SK-N-SH (cell line): ENCODE results near the gene DDAH1. TPM values are rescaled to one million over a fixed set of nuclear protein-coding genes. Genes with fewer than 3 reads are reported as not detected.
A peak's percentile ranks its signal among the peaks of the same experiment; 100 is the strongest.

Experiments used
- CTCF ChIA-PET: fragments of 300-600, 350-600 bp; formaldehyde crosslinking; extraction: SDS; loops from one replicate; lab custom pipeline; 2021; lab: Yijun Ruan, JAX
- POLR2A ChIA-PET: fragments of 350-600 bp; sonication (Branson Sonifier 250); formaldehyde crosslinking; extraction: SDS; loops from one replicate; lab custom pipeline; 2020; ENCODE audit warnings: antibody characterized with exemption, inconsistent platforms; lab: Yijun Ruan, JAX
- DNase-seq: peaks from one replicate; pipeline ENCODE4 v3.0.0; 2012
- H2AFZ ChIP-seq: fragments of 200-600 bp; sonication (generic); 2 replicates; pipeline ENCODE4 v1.8.1; 2016; ENCODE audit warnings: antibody characterized with exemption, mild to moderate bottlenecking, low read depth
- H3F3A ChIP-seq: fragments of 200-600 bp; sonication (generic); replicated peaks from 2 replicates; pipeline ENCODE3; 2016; ENCODE audit warnings: antibody characterized with exemption, mild to moderate bottlenecking; ENCODE audit not compliant: insufficient read depth
- H3K27ac ChIP-seq, 2 experiments: fragments of 200-500 bp in 1 of 2; fragments of 200-600 bp in 1 of 2; sonication (Bioruptor generic) in 1 of 2; sonication (generic), shearing (Covaris generic) in 1 of 2; 2 replicates each; pipeline versions ENCODE4 v1.5.1 to v1.6.1; 2014 to 2016; ENCODE audit warnings: low read depth in 2 of 2, inconsistent platforms in 1 of 2, low read length in 1 of 2, mild to moderate bottlenecking in 1 of 2, mixed read lengths in 1 of 2
- H3K27me3 ChIP-seq: fragments of 200-600 bp; sonication (generic), shearing (Covaris generic); 2 replicates; pipeline ENCODE4 v1.6.1; 2016; ENCODE audit warnings: mixed run types; ENCODE audit not compliant: insufficient read depth
- H3K36me3 ChIP-seq, 2 experiments: fragments of 200-500 bp in 1 of 2; fragments of 200-600 bp in 1 of 2; sonication (Bioruptor generic) in 1 of 2; sonication (generic) in 1 of 2; replicated peaks in 1 of 2; 2 replicates each; pipeline versions ENCODE3 to v1.5.1; 2014 to 2016; ENCODE audit warnings: low read length in 1 of 2, mild to moderate bottlenecking in 1 of 2; ENCODE audit not compliant: insufficient read depth in 2 of 2, control insufficient read depth in 1 of 2
- H3K4me1 ChIP-seq, 2 experiments: fragments of 200-500 bp in 1 of 2; fragments of 200-600 bp in 1 of 2; sonication (Bioruptor generic) in 1 of 2; sonication (generic), shearing (Covaris generic) in 1 of 2; 2 replicates each; pipeline versions ENCODE4 v1.5.1 to v1.6.1; 2014 to 2016; ENCODE audit warnings: low read depth in 1 of 2, low read length in 1 of 2, mixed run types in 1 of 2; ENCODE audit not compliant: insufficient read depth in 2 of 2, control insufficient read depth in 1 of 2
- H3K4me2 ChIP-seq: fragments of 200-600 bp; sonication (generic), shearing (Covaris generic); 2 replicates; pipeline ENCODE4 v1.6.1; 2017; ENCODE audit warnings: mixed run types
- H3K4me3 ChIP-seq, 2 experiments: fragments of 200-500 bp in 1 of 2; fragments of 200-600 bp in 1 of 2; sonication (Bioruptor generic) in 1 of 2; sonication (generic), shearing (Covaris generic) in 1 of 2; 2 replicates each; pipeline versions ENCODE4 v1.5.1 to v1.8.1; 2014 to 2016; ENCODE audit warnings: low read depth in 2 of 2, inconsistent platforms in 1 of 2, low read length in 1 of 2, mild to moderate bottlenecking in 1 of 2, mixed read lengths in 1 of 2, moderate library complexity in 1 of 2
- H3K79me2 ChIP-seq: fragments of 200-600 bp; sonication (generic); 2 replicates; pipeline ENCODE4 v1.8.1; 2017; ENCODE audit warnings: mild to moderate bottlenecking; ENCODE audit not compliant: insufficient read depth
- H3K9ac ChIP-seq: fragments of 200-600 bp; sonication (generic); 2 replicates; pipeline ENCODE4 v1.6.1; 2017; ENCODE audit warnings: mixed run types
- H3K9me2 ChIP-seq: fragments of 200-600 bp; sonication (generic); 2 replicates; pipeline ENCODE4 v1.6.1; 2017; ENCODE audit warnings: mixed run types
- H3K9me3 ChIP-seq: fragments of 200-600 bp; sonication (generic); 2 replicates; pipeline ENCODE4 v1.6.1; 2017; ENCODE audit warnings: mixed run types, mild to moderate bottlenecking, moderate library complexity
- H4K20me1 ChIP-seq: fragments of 200-600 bp; sonication (generic); 2 replicates; pipeline ENCODE4 v1.6.1; 2017; ENCODE audit warnings: mild to moderate bottlenecking, mixed run types; ENCODE audit not compliant: insufficient read depth
- EP300 ChIP-seq, 2 experiments: IDR thresholded peaks; 2 replicates each; pipeline versions ENCODE4 v1.4.0 to v1.6.1; 2012; ENCODE audit warnings: borderline replicate concordance in 1 of 2, low read depth in 1 of 2, low read length in 1 of 2
- EZH2phosphoT487 ChIP-seq: fragments of 200-600 bp; sonication (generic); IDR thresholded peaks from 2 replicates; pipeline ENCODE4 v1.6.1; 2017; ENCODE audit warnings: low read depth, mixed run types, mild to moderate bottlenecking, antibody characterized with exemption, moderate library complexity, borderline replicate concordance
- FOSL2 ChIP-seq: IDR thresholded peaks from 2 replicates; pipeline ENCODE4 v1.4.0; 2012; ENCODE audit warnings: low read depth, mild to moderate bottlenecking, moderate library complexity, borderline replicate concordance
- FOXM1 ChIP-seq: IDR thresholded peaks from 2 replicates; pipeline ENCODE4 v1.4.0; 2012; ENCODE audit warnings: low read depth, mild to moderate bottlenecking
- GATA2 ChIP-seq: sonication (generic); formaldehyde crosslinking; IDR thresholded peaks from 2 replicates; pipeline ENCODE4 v1.5.0; 2020; ENCODE audit warnings: mild to moderate bottlenecking, missing genetic modification reagents
- JUND ChIP-seq: IDR thresholded peaks from 2 replicates; pipeline ENCODE4 v1.4.0; 2012
- NFIC ChIP-seq: IDR thresholded peaks from 2 replicates; pipeline ENCODE4 v1.4.0; 2012; ENCODE audit warnings: borderline replicate concordance
- POLR2AphosphoS5 ChIP-seq: IDR thresholded peaks from 2 replicates; pipeline ENCODE4 v1.6.1; 2012; ENCODE audit warnings: low read depth, low read length
- RXRA ChIP-seq: IDR thresholded peaks from 2 replicates; pipeline ENCODE4 v1.4.0; 2012; ENCODE audit warnings: low read depth, mild to moderate bottlenecking, borderline replicate concordance
- TCF12 ChIP-seq: IDR thresholded peaks from 2 replicates; pipeline ENCODE4 v1.4.0; 2012
- YY1 ChIP-seq: IDR thresholded peaks from 2 replicates; pipeline ENCODE4 v1.4.0; 2012; ENCODE audit warnings: low read depth, mild to moderate bottlenecking
- WGBS: methylation state at CpG from one replicate; pipeline ENCODE4 v1.1.6; 2017; ENCODE audit warnings: low lambda C conversion rate; 5-methylcytosine and 5-hydroxymethylcytosine counted together
- polyA plus RNA-seq, 3 experiments: library from polyadenylated mRNA; depleted of rRNA; stranded (reverse); fragments of >200 nt; gene quantifications; 2 replicates each; pipeline ENCODE4 v1.2.3, GENCODE V29; 2012
- TF ChIP-seq, protein P1 (sequence below): IDR thresholded peaks from 2 replicates; pipeline ENCODE4 v1.6.1; 2012; ENCODE audit warnings: mild to moderate bottlenecking, low read depth, low read length, moderate library complexity
- TF ChIP-seq, protein P2 (sequence below): IDR thresholded peaks from 2 replicates; pipeline ENCODE4 v1.4.0; 2012; ENCODE audit warnings: low read depth
- TF ChIP-seq, protein P3 (sequence below): IDR thresholded peaks from 2 replicates; pipeline ENCODE4 v1.4.0; 2012; ENCODE audit warnings: low read depth, borderline replicate concordance
- TF ChIP-seq, protein P4 (sequence below): IDR thresholded peaks from 2 replicates; pipeline ENCODE4 v1.4.0; 2012; ENCODE audit warnings: low read depth, borderline replicate concordance
- TF ChIP-seq, protein P5 (sequence below): fragments of 200-600 bp; sonication (generic); IDR thresholded peaks from 2 replicates; pipeline ENCODE4 v1.6.1; 2017; ENCODE audit warnings: antibody characterized with exemption, mild to moderate bottlenecking, moderate library complexity

Gene DDAH1
- polyA plus RNA-seq, 1 of the 3 experiments (the other 2 are of a cell fraction): 64.3 TPM

DNA sequence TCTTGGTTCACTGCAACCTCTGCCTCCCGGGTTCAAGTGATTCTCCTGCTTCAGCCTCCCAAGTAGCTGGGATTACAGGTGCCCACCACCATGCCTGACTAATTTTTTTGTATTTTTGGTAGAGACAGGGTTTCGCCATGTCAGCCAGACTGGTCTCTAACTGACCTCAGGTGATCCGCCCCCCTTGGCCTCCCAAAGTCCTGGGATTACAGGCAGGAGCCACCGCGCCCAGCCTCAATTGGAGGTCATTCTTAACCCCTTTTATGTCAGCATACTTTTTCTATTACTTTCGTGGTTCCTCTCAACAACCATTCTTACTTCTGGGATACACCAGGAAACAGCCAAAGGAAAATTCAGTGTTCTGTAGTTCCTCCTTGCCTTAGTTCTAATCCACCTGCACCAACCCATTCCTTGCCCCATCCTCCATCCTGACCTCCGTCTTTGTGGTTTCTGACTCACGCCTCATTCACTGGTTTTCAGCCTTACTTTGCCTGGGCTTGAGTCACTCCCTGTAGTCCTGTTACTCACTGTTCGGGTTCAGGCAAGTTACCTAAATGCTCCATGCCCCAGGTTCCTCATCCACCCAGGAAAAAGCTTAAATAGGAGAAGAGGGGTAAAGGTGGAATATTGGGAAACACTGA is 175.6 kb downstream of the DDAH1 start:
- Histone ChIP-seq H3K9me3 (no peaks in the 10 kb centered on the region), H4K20me1 (no peaks in the 10 kb centered on the region), H3K27ac (peak overlapping the region in 1 of 2 experiments; percentile 46; a peak in 3 of 4 replicates), H3K4me3 (no peak overlapping the region), H3K4me2 (peak overlapping the region; percentile 25), H3K79me2 (no peaks in the 10 kb centered on the region), H3K9ac (no peak overlapping the region), H2AFZ (no peak overlapping the region), H3K27me3 (no peaks in the 10 kb centered on the region), H3K4me1 (peaks cover 0 to 21% of the 10 kb centered on the region in 2 experiments; a peak in 1 of 4 replicates), H3K36me3 (no peaks in the 10 kb centered on the region), H3F3A (peaks cover 16% of the 10 kb centered on the region), H3K9me2 (no peaks in the 10 kb centered on the region)
- 56% methylated on average over 8 of the region's 9 CpGs for WGBS
- ChIA-PET POLR2A (no interaction called here), CTCF (interaction anchor here (2.1 kb wide), 1 partner anchor 19 kb away, joined by 5 read pairs; no protein-coding TSS in a partner anchor)
- TF ChIP-seq, protein P1, sequence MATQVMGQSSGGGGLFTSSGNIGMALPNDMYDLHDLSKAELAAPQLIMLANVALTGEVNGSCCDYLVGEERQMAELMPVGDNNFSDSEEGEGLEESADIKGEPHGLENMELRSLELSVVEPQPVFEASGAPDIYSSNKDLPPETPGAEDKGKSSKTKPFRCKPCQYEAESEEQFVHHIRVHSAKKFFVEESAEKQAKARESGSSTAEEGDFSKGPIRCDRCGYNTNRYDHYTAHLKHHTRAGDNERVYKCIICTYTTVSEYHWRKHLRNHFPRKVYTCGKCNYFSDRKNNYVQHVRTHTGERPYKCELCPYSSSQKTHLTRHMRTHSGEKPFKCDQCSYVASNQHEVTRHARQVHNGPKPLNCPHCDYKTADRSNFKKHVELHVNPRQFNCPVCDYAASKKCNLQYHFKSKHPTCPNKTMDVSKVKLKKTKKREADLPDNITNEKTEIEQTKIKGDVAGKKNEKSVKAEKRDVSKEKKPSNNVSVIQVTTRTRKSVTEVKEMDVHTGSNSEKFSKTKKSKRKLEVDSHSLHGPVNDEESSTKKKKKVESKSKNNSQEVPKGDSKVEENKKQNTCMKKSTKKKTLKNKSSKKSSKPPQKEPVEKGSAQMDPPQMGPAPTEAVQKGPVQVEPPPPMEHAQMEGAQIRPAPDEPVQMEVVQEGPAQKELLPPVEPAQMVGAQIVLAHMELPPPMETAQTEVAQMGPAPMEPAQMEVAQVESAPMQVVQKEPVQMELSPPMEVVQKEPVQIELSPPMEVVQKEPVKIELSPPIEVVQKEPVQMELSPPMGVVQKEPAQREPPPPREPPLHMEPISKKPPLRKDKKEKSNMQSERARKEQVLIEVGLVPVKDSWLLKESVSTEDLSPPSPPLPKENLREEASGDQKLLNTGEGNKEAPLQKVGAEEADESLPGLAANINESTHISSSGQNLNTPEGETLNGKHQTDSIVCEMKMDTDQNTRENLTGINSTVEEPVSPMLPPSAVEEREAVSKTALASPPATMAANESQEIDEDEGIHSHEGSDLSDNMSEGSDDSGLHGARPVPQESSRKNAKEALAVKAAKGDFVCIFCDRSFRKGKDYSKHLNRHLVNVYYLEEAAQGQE: peak; percentile 57; the same call in 1 of the 2 replicates
- TF ChIP-seq EP300 (IDR thresholded peaks at IDR 0.05; ENCODE audit: borderline replicate concordance in 1 of 2, low read depth in 1 of 2, low read length in 1 of 2) (peak in 1 of 2 experiments; percentile 77; a peak in 1 of 4 replicates), YY1 (no peak), EZH2phosphoT487 (no peak), NFIC (peak; percentile 55; the same call in 1 of the 2 replicates), FOXM1 (peak; percentile 26; the same call in 1 of the 2 replicates), GATA2 (CRISPR knock-in tag) (no peak), TCF12 (peak; percentile 87), FOSL2 (peak; percentile 97), JUND (peak; percentile 90), POLR2AphosphoS5 (peak; percentile 43; the same call in 1 of the 2 replicates), RXRA (peak; percentile 80)
- TF ChIP-seq, protein P2, sequence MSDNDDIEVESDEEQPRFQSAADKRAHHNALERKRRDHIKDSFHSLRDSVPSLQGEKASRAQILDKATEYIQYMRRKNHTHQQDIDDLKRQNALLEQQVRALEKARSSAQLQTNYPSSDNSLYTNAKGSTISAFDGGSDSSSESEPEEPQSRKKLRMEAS: peak; percentile 50
- TF ChIP-seq, protein P3, sequence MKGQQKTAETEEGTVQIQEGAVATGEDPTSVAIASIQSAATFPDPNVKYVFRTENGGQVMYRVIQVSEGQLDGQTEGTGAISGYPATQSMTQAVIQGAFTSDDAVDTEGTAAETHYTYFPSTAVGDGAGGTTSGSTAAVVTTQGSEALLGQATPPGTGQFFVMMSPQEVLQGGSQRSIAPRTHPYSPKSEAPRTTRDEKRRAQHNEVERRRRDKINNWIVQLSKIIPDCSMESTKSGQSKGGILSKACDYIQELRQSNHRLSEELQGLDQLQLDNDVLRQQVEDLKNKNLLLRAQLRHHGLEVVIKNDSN: no peak
- TF ChIP-seq, protein P4, sequence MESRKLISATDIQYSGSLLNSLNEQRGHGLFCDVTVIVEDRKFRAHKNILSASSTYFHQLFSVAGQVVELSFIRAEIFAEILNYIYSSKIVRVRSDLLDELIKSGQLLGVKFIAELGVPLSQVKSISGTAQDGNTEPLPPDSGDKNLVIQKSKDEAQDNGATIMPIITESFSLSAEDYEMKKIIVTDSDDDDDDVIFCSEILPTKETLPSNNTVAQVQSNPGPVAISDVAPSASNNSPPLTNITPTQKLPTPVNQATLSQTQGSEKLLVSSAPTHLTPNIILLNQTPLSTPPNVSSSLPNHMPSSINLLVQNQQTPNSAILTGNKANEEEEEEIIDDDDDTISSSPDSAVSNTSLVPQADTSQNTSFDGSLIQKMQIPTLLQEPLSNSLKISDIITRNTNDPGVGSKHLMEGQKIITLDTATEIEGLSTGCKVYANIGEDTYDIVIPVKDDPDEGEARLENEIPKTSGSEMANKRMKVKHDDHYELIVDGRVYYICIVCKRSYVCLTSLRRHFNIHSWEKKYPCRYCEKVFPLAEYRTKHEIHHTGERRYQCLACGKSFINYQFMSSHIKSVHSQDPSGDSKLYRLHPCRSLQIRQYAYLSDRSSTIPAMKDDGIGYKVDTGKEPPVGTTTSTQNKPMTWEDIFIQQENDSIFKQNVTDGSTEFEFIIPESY: no peak
- TF ChIP-seq, protein P5, sequence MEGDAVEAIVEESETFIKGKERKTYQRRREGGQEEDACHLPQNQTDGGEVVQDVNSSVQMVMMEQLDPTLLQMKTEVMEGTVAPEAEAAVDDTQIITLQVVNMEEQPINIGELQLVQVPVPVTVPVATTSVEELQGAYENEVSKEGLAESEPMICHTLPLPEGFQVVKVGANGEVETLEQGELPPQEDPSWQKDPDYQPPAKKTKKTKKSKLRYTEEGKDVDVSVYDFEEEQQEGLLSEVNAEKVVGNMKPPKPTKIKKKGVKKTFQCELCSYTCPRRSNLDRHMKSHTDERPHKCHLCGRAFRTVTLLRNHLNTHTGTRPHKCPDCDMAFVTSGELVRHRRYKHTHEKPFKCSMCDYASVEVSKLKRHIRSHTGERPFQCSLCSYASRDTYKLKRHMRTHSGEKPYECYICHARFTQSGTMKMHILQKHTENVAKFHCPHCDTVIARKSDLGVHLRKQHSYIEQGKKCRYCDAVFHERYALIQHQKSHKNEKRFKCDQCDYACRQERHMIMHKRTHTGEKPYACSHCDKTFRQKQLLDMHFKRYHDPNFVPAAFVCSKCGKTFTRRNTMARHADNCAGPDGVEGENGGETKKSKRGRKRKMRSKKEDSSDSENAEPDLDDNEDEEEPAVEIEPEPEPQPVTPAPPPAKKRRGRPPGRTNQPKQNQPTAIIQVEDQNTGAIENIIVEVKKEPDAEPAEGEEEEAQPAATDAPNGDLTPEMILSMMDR: no peak
- no peak for DNase-seq
